Measurements from ENCODE around the gene MUC6.

DNA sequence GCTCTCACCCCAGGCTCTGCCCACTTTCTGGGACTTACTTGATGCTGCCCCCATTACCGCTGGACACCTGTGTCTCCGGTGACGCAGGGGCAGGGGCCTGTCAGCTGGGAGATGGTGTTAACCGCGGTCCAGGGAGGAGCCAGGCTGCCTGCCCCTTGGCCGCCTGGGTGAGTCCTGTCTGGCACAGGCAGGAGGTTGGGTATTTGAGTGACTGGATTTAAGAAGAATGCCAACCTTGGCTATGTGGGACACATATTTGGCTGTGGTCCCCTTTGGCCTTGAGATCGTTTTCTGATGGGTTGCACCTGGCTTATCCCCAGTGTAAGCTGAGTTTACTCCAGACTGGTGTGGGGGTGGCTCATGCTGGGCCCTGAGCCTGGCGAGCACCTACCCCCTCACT, 2.5 kb downstream of the MUC6 start:
- TF ChIP-seq ZNF707 (tag by site-specific recombination; IDR thresholded peaks at IDR 0.05) (no peak), GLI4 (tag by site-specific recombination; IDR thresholded peaks at IDR 0.05) (no peak), GFI1B (tag by site-specific recombination; IDR thresholded peaks at IDR 0.05) (no peak), HOXD13 (CRISPR knock-in tag; IDR thresholded peaks at IDR 0.05; ENCODE audit: borderline replicate concordance) (no peak)
- TF ChIP-seq, protein P1, sequence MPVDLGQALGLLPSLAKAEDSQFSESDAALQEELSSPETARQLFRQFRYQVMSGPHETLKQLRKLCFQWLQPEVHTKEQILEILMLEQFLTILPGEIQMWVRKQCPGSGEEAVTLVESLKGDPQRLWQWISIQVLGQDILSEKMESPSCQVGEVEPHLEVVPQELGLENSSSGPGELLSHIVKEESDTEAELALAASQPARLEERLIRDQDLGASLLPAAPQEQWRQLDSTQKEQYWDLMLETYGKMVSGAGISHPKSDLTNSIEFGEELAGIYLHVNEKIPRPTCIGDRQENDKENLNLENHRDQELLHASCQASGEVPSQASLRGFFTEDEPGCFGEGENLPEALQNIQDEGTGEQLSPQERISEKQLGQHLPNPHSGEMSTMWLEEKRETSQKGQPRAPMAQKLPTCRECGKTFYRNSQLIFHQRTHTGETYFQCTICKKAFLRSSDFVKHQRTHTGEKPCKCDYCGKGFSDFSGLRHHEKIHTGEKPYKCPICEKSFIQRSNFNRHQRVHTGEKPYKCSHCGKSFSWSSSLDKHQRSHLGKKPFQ (tag by site-specific recombination; IDR thresholded peaks at IDR 0.05), result no peak
